Measurements from ENCODE around the gene VTA1.
"Not testable (repeated sequence)": the region's sequence is repeated elsewhere in the genome, so short reads cannot be mapped to it uniquely, and the experiment has no call there.

The VTA1 gene

DNA sequence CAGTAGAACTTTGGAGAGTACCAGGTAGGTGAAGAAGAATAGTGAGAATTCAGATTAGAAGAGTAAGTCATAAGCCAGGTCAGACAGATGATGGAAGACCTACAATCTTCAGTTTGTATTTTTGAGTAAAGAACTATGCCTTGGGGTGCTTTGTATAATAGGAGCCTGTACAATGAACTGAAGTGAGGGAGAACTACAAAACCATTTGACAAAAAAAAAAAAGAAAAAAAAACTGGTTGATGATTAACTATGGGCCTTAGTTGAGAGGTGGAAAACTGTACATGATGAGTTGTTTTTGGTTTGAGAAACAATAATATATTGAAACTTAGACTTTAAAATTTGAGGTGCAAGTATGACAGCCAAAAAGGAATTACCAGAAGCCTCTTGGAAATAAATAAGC, 25.7 kb downstream of the VTA1 start:
- no peak for DNase-seq

GRCh38 chr6:142173980-142174379, 26.9 kb downstream of the VTA1 start:
- DNase-seq = no peak

GRCh38 chr6:142174703-142175102, 27.6 kb downstream of the VTA1 start:
- no peak for DNase-seq

DNA sequence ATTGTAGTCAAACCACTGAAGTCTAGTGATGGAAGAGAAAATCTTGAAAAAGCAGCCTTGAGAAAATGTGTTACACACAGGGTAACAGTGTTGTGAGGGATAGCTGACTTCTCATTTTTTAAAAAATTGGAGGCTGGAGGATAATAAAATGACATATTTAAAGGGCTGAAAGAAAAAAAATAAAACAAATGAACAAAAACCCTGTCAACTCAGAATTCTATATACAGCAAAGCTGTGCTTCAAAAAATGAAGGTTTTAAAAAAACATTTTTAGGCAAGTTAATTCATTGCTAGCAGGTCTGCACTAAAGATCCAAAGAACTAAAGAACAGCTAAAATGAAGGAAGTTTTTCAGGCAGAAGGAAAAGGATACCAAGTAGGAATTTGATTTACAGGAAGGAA, 31.1 kb downstream of the VTA1 start:
- no peak for DNase-seq

DNA sequence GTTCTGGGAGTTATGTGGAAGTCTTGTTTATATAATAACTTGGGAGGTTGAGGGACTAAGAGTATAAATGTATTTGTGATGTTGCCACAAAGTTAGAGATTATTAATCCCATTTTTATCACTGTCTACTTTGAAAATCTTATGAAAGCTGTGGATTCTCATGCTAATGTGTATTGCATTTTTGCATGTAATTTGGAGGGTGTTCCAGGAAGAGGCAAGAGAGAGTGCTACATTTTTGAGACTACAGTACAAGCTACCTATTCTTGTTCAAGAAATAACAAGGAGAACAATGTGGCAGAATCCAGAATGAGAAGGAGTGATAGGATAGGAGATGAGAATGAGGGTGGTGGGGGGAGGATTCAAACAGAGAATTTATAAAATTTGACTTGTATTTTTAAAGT, 34.9 kb downstream of the VTA1 start:
- DNase-seq = no peak

GRCh38 chr6:142183351-142183750, 36.3 kb downstream of the VTA1 start:
- no peak for DNase-seq

GRCh38 chr6:142184307-142184706, 37.2 kb downstream of the VTA1 start:
- peak; percentile 19 for DNase-seq

DNA sequence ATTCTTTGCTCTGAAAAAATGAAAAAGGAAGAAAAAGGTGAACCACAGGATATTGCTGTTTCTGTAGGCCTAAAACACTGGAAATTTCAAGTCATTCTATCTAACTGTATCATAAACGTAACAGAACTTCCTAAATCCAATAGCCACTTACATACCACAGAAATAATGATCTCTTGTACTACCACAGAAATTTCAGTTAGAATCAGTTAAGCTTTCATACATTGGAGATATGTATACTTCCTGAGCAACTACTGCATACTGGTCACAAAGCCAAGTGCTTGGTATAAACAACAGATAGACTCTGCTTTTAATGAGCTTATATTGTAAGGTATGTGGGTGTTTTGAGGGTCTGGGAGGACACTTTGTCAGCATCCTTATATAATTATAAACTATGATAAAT, 38.6 kb downstream of the VTA1 start:
- no peak for DNase-seq

DNA sequence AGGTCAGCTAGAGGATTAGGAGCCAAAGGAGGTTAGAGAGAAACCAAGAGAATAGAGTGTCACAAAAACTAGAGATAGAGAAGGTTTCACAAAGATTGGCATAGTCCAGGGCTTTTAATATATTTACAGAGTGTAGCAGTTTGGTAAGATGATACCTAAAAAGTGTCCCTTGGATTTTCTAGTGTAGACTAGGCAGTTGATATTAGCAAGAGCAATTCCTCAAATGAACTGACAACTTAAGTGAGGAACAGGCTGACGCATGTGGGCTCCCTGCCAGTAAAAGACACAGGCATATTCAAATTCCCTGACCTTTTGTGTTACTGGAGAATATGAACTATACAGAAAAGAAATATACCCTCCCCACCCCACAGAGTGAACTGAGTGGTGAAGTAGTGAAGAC, 40.1 kb downstream of the VTA1 start:
- no peak for DNase-seq

DNA sequence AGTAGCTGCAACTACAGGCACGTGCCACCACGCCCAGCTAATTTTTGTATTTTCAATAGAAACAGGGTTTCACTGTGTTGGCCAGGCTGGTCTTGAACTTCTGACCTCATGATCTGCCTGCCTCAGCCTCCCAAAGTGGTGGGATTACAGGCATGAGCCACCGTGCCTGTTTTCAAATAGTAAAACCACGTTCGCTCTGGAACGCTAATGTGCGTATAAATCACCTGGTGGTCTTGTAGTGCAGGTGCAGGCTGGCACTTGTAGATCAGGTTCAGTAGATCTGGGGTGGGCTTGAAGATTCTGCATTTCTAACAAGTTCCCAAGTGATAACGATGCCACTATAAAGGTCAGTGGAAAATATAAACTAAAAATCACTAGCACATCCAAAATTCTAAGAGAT, 41.3 kb downstream of the VTA1 start:
- DNase-seq = not testable (repeated sequence)

DNA sequence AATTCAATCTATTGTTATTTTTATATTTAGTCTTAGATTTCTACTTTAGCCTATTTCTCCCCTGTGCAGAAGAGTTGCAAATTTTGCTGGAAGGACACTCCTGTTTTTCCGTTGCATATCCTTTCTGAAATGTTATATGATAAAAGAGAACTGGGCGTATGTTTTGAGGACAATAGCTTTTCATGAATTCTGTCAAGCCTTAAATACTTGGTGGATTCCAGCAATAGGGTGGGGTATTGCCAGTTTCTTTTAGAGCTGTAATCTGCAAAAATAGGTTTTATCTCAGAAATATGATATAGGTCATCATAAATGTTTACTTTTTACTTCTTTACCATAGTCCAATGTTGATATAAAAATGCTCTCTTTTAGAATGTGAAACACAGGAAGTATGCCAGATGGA, 42.0 kb downstream of the VTA1 start:
- no peak for DNase-seq

- no peak for DNase-seq
These were observed 45.3 kb downstream of the VTA1 start for GRCh38 chr6:142192343-142192742.

DNA sequence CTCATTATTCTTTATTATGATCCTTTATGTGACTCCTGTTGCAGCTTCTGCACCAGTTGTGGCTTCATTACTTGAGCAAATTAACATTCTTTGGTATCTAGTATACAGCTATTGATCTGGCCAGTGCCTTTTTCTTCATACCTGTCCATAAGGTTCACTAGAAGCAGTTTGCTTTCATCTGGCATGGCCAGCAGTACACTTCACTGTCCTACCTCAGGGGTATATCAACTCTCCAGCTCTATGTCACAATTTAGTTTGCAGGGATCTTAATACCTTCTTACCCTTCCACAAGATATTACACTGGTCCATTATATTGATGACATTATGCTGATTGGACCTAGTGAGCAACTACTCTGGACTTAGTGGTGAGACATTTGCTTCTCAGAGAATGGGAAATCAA, 46.6 kb downstream of the VTA1 start:
- DNase-seq = no peak

DNA sequence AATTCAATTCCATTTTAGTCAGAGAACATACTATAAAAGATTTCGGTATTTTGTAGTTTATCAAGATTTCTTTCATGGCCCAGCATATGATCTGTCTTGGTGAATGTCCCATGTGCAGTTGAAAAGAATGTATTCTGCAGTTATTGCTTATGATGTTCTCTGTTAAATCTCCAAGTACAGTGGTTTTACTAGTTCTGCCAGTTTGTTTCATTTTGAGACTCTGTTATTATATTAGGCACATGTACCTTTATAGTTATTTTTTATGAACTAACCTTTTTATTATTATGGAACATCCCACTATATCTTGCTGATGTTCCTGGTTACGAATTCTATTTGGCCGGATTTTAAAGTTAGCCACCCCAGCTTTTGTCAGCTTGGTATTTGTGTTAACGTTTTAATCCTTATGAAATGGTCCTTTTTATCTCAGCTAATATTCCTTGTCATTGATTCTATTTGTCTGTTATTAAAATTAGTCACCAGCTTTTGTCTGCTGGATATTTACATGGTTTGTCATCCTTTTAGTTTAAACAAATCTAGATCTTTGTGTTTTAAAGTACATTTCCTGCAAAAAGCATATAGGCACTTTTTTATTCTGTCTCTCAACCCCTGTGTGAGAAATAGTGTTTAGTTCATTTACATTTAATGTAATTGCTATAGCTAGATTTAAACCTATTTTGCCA, 48.9 kb downstream of the VTA1 start:
- DNase-seq = no peak

- DNase-seq = no peak
These were observed 54.0 kb downstream of the VTA1 start for GRCh38 chr6:142200846-142201628.

GRCh38 chr6:142207265-142207877, 60.3 kb downstream of the VTA1 start:
- peak; percentile 57 for DNase-seq

DNA sequence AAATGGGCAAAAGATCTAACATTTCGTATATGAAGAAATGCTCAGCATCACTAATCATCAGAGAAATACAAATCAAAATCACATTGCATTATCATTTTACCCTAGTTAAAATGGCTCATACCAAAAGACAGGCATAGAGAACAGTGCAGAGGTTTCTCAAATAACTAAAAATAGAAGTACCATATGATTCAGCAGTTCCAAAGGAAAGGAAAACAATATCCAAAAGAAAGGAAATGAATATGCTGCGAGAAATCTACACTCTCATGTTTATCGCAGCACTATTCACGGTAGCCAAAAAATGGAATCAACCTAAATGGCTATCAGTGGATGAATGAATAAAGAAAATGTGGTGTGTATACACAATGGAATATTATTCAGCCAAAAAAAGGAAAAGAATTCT, 63.5 kb downstream of the VTA1 start:
- no peak for DNase-seq

- no peak for DNase-seq
These were observed 66.3 kb downstream of the VTA1 start for GRCh38 chr6:142213402-142213801.

GRCh38 chr6:142218446-142218845, 71.4 kb downstream of the VTA1 start:
- no peak for DNase-seq

DNA sequence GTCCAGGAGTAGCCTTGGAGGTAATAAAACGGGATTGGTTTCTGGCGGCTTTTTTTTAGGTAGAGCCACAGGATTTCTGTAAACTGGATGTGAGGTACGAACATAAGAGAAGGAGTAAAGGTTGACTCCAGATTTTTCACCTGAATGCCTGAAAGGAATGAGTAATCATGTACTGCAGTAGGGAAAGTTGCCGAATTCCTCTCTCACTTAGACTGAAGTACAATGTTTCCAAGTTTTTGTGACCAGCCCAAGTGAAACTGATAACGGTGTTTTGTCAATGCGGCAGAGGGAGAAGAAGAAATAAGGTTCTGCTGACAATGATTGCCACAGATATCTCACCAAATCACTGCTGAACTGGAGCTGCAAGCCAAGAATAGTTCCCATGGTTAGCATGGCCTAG, 75.0 kb downstream of the VTA1 start:
- no peak for DNase-seq

DNA sequence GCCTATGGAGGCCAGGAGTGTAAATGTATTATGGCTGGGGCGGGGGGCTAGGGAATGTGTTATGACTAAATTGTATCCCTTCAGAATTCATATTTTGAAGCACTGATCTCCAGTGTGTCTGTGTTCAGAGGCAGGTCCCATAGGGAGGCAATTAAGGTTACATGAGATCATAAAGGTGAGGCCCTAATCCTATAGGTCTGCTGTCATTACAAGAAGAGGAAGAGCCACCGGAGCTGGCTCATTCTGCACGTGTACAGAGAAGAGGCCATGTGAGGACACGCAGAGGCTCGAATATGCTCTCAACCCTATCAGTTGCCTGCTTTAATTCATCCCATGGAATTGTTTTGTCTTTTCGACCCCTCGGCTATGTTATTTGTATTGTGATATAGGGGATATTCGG, 76.9 kb downstream of the VTA1 start:
- no peak for DNase-seq

- no peak for DNase-seq
These were observed 78.1 kb downstream of the VTA1 start for GRCh38 chr6:142225115-142225514.

GRCh38 chr6:142225552-142225951, 78.5 kb downstream of the VTA1 start:
- no peak for DNase-seq

- no peak for DNase-seq
These were observed 79.7 kb downstream of the VTA1 start for GRCh38 chr6:142226731-142227130.

Measured in hematopoietic multipotent progenitor cell treated with erythropoietin and hydrocortisone succinate and interleukin-3 and kit ligand, for 8 days (in vitro differentiated cells).